Retinal pigment epithelial cell (primary cell): ENCODE measurements around the gene E4F1.

Experiments used
- DNase-seq: peaks from one replicate; pipeline ENCODE4 v3.0.0-alpha.2; 2010; ENCODE audit warnings: low read depth
- H3K4me3 ChIP-seq: 2 replicates; pipeline ENCODE4 v1.5.1; 2011; ENCODE audit warnings: mild to moderate bottlenecking, low read length, control low read depth, moderate library complexity
- TF ChIP-seq, protein P1 (sequence below): conservative IDR thresholded peaks from 2 replicates; pipeline ENCODE4 v1.5.1; 2011; ENCODE audit warnings: low read depth, low read length, control low read depth, inconsistent platforms

Gene E4F1

DNA sequence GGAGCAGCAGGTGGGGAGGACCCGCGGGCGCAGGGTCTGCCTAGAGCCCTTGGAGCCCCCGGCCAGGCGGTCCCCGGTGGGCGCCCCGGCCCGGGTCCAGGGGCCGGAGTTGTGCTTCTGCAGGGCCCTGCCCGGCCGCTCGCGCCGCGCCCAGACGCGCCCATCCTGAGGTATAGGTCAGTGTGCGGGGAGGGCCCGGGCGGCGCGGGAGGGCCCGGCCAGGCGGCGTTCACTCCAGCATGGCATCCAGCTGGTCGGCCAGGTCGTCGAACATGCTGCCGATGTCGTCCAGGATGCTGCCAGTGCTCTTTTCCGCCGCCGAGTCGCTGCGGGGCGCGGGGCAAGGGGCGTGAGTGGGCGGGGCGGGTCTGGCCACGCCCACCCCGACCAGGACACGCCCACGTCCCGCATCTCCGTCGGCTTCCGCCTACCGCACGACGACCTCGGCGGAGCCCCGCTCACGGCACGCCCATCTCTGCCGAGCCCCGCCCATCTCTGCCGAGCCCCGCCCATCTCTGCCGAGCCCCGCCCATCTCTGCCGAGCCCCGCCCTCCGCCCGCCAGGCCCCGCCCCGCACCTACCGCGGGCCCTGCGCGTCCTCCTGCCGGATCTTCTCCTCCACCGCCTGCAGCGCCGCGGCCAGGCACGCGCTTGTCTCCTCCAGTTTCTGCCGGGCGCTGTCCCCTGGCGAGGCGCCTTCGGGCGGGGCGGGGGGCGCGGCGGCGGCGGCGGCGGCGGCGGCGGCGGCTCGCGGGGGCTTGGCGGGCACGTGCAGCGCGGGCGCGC is 44.9 kb upstream of the E4F1 start:
- TF ChIP-seq, protein P1, sequence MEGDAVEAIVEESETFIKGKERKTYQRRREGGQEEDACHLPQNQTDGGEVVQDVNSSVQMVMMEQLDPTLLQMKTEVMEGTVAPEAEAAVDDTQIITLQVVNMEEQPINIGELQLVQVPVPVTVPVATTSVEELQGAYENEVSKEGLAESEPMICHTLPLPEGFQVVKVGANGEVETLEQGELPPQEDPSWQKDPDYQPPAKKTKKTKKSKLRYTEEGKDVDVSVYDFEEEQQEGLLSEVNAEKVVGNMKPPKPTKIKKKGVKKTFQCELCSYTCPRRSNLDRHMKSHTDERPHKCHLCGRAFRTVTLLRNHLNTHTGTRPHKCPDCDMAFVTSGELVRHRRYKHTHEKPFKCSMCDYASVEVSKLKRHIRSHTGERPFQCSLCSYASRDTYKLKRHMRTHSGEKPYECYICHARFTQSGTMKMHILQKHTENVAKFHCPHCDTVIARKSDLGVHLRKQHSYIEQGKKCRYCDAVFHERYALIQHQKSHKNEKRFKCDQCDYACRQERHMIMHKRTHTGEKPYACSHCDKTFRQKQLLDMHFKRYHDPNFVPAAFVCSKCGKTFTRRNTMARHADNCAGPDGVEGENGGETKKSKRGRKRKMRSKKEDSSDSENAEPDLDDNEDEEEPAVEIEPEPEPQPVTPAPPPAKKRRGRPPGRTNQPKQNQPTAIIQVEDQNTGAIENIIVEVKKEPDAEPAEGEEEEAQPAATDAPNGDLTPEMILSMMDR = no peak
- H3K4me3 ChIP-seq = no peak overlapping the region
- DNase-seq = no peak

DNA sequence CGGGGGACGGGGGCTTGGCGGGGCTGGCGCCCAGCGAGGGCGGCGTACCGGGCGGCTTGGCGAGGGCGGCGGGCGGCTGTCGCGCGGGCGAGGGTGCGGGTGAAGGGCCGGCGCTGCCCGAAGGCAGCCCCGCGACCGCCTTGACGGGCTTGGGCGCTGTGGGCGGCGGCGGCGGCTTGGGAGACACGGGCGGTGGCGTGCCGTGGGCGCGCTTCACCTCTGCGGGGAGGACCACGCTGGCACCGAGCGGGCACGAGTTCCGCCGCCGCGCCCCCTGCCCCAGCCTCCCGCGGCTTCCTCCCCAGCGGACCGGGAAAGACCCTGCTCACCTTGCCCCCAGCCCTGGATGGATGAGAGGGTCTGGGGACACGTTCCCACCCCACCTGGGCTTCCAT is 44.3 kb upstream of the E4F1 start:
- H3K4me3 ChIP-seq = no peak overlapping the region
- DNase-seq = no peak
- TF ChIP-seq, protein P1 = no peak

DNA sequence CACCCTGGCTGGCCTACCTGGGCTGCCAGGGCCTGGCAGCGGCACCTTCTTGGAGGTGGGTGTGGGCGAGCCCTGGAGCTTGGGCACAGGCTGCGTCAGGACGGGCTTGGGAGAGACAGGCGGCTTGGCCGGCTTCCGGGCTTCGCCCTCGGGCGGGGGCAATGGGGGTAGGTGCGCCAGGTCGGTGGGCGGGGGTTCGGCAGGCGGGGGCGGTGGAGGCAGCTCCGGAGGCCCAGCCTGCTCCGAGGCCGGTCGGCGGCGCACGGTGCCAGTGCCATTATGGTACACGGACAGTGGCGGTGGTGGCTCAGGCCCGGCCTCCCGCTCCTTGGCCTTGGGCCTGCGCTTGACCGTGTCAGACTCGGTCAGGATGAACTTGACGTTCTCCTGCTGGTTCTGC is 43.8 kb upstream of the E4F1 start:
- TF ChIP-seq, protein P1 = no peak
- DNase-seq = no peak
- no peak overlapping the region for H3K4me3 ChIP-seq

DNA sequence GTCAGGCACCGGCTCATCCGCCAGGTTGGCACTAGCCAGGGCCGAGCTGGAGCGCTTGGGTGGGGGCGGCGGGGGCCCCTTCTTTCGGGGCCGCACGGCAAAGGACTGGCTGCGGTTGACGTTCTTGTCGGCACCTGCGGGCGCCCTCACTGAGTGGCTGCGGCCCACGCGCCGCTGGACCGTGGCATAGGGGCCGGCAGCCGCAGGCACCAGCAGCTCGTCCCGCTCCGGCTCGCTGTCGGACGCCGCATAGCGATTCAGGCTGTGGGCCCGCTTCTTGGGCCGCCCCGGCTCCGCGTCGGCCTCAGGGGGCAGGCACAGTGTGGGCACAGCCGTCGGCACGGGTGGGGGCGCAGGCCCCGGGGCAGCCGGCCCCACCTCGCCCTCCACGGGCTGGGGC is 42.9 kb upstream of the E4F1 start:
- no peak overlapping the region for H3K4me3 ChIP-seq

DNA sequence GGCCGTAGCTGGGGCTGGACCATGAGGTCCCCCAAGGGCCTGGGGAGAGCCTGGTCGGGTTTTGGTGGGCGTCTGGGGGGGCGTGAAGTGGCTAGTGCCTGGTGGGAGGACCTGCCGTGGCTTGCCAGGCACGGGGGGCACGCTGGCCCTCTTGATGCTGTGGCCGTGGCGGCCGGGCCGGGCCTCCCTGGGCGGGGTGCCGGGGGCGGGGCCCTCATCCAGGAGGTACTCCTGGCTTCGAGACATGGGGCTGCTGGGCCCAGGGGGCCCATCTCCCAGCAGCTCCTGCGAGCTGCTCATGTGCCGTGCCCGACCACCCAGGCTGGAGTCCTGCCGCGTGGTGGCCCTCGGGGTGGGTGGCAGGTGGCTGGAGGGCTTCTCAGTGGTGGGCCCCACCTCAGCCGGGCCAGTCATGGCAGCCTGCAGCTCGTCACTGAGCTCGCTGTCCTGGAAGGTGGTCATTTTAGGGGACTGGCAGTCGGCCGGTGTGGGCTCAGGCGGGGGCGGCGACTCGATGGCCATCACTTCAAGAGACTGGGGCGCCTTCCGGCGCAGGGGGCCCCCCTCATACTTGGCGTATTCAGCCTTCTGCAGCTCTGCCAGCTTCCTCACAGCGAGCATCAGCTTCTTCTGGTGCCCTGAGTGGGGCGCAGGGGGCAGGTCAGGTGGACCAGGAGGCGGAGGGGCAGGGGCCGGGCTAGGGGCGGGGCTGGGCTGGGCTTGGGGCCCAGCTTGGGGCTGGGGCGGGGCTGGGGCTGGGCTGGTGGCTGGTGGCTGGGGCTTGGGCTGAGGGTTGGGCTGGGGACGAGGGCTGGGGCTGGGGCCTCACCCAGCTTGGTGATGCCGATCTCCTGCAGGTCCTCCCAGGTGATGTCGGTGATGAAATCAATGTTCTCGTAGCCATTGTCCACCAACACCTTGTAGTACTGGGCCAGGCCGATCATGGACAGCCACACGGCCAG is 42.1 kb upstream of the E4F1 start:
- DNase-seq = no peak
- no peak overlapping the region for H3K4me3 ChIP-seq
- TF ChIP-seq, protein P1 = no peak

More for the DNA sequence above, 42.9 kb upstream of the E4F1 start:
- no peak for DNase-seq
- TF ChIP-seq, protein P1 = no peak

DNA sequence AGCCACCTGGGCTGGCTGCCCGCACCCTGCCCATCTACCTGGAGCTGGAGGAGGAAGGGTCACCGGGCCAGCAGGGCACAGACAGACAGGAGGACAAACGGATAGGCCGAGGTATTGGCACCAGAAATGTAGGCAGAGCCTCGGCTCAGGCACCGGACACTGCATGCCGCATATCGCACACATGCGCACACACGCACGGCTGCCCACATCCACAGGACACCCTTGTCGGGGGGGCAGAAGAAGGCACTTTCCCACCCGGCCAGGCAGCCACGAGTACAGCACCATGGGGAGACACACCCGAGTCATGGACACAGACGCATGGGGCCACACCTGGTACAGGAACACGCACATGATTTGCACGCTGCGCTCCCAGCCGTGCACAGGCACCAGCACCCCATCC is 41.4 kb upstream of the E4F1 start:
- TF ChIP-seq, protein P1 = no peak
- no peak overlapping the region for H3K4me3 ChIP-seq
- DNase-seq = no peak
